Lung microvascular endothelial cell (primary cell): ENCODE measurements around the gene LRIG3. TPM values are rescaled to one million over a fixed set of nuclear protein-coding genes. Genes with fewer than 3 reads are reported as not detected.
"Not testable (repeated sequence)": the region's sequence is repeated elsewhere in the genome, so short reads cannot be mapped to it uniquely, and the experiment has no call there.

Experiments used
- DNase-seq, 2 donors: peaks; one replicate each; pipeline versions ENCODE4 v3.0.0 to v3.0.0-alpha.2; 2010; ENCODE audit warnings: low read depth in 2 of 2
- total RNA-seq: library from RNA; depleted of rRNA; stranded (reverse); fragments of >200 nt; gene quantifications from 2 replicates; pipeline ENCODE4 v1.2.1, GENCODE V29; 2014

LRIG3 gene
- total RNA-seq = 20.5 and 36.9 TPM in 2 replicates

GRCh38 chr12:58920102-58920960 lies at the start of gene LRIG3:
Gene LRIG3, minus strand, starts transcription at chr12:58920504. Its CDS starts 269 bp downstream, at chr12:58920235.
- peak; percentile 96 to 99 for DNase-seq

- no peak for DNase-seq
These were observed 48.9 kb upstream of the LRIG3 start for GRCh38 chr12:58969237-58969636.

- DNase-seq = peak; percentile 4 to 24
These were observed 47.3 kb upstream of the LRIG3 start for GRCh38 chr12:58967561-58967960.

- no peak for DNase-seq
These were observed 46.6 kb upstream of the LRIG3 start for GRCh38 chr12:58966939-58967338.

GRCh38 chr12:58965568-58965967 lies 45.3 kb upstream of the LRIG3 start:
- no peak for DNase-seq

GRCh38 chr12:58963844-58964243 lies 43.5 kb upstream of the LRIG3 start:
- no peak for DNase-seq

GRCh38 chr12:58961906-58962305 lies 41.6 kb upstream of the LRIG3 start:
- peak; percentile 49 to 58 for DNase-seq

GRCh38 chr12:58961166-58961565 lies 40.9 kb upstream of the LRIG3 start:
- peak in 1 of 2 donors; percentile 6 for DNase-seq

GRCh38 chr12:58959639-58960300 lies 39.5 kb upstream of the LRIG3 start:
- no peak for DNase-seq

GRCh38 chr12:58957298-58957697 lies 37.0 kb upstream of the LRIG3 start:
- no peak for DNase-seq

GRCh38 chr12:58955849-58956248 lies 35.5 kb upstream of the LRIG3 start:
- no peak for DNase-seq

GRCh38 chr12:58954002-58954401 lies 33.7 kb upstream of the LRIG3 start:
- no peak for DNase-seq

- DNase-seq = peak in 1 of 2 donors; percentile 58
These were observed 30.4 kb upstream of the LRIG3 start for GRCh38 chr12:58950739-58951100.

- not testable (repeated sequence) for DNase-seq
These were observed 29.8 kb upstream of the LRIG3 start for GRCh38 chr12:58949954-58950738.

GRCh38 chr12:58943079-58943478 lies 22.8 kb upstream of the LRIG3 start:
- DNase-seq = no peak

GRCh38 chr12:58942345-58942744 lies 22.0 kb upstream of the LRIG3 start:
- no peak for DNase-seq

- DNase-seq = no peak
These were observed 19.2 kb upstream of the LRIG3 start for GRCh38 chr12:58939399-58940100.

- no peak for DNase-seq
These were observed 18.1 kb upstream of the LRIG3 start for GRCh38 chr12:58938440-58938839.

- DNase-seq = no peak
These were observed 14.2 kb upstream of the LRIG3 start for GRCh38 chr12:58934528-58934927.

GRCh38 chr12:58932806-58933681 lies 12.7 kb upstream of the LRIG3 start:
- DNase-seq = no peak
